Keratinocyte (primary cell): Measurements from ENCODE around the gene TPRG1L. TPM values are rescaled to one million over a fixed set of nuclear protein-coding genes. Genes with fewer than 3 reads are reported as not detected.

Experiments
- DNase-seq: peaks from one replicate; pipeline ENCODE4 v3.0.0-alpha.2; 2011; ENCODE audit warnings: low read depth, missing footprints, low spot score
- FAIRE-seq: peaks from 2 replicates; lab custom pipeline; 2011; peaks lifted over from hg19 to GRCh38; lab: Jason Lieb, UNC
- H2AFZ ChIP-seq: 2 replicates; pipeline ENCODE4 v1.6.0; 2012; ENCODE audit warnings: low read length, control low read depth, inconsistent platforms; ENCODE audit not compliant: control insufficient read depth
- H3K27ac ChIP-seq: 2 replicates; pipeline ENCODE4 v1.5.1; 2011; ENCODE audit warnings: low read length; ENCODE audit not compliant: control insufficient read depth, insufficient read depth
- H3K27me3 ChIP-seq: 3 replicates; pipeline ENCODE4 v1.6.0; 2011; ENCODE audit warnings: low read length; ENCODE audit not compliant: control insufficient read depth, insufficient read depth; ENCODE audit errors: extremely low read depth
- H3K36me3 ChIP-seq, 2 experiments: 2 replicates in 1 of 2; 3 replicates in 1 of 2; pipeline ENCODE4 v1.5.1; 2011; ENCODE audit warnings: low read length in 2 of 2, mild to moderate bottlenecking in 1 of 2; ENCODE audit not compliant: control insufficient read depth in 2 of 2, insufficient read depth in 2 of 2; ENCODE audit errors: extremely low read depth in 1 of 2
- H3K4me1 ChIP-seq: 3 replicates; pipeline ENCODE4 v1.5.1; 2011; ENCODE audit warnings: low read length; ENCODE audit not compliant: control insufficient read depth, insufficient read depth; ENCODE audit errors: extremely low read depth
- H3K4me2 ChIP-seq: 3 replicates; pipeline ENCODE4 v1.6.0; 2011; ENCODE audit warnings: low read depth, low read length; ENCODE audit not compliant: control insufficient read depth, insufficient read depth; ENCODE audit errors: extremely low read depth
- H3K4me3 ChIP-seq, 3 experiments: fragments of 200-600 bp in 1 of 3; sonication (generic) in 1 of 3; 2 replicates in 2 of 3; 3 replicates in 1 of 3; pipeline ENCODE4 v1.5.1; 2011 to 2016; ENCODE audit warnings: low read length in 3 of 3, mild to moderate bottlenecking in 3 of 3, control low read depth in 2 of 3, inconsistent platforms in 1 of 3, low read depth in 1 of 3, mixed read lengths in 1 of 3, mixed run types in 1 of 3, moderate library complexity in 1 of 3; ENCODE audit not compliant: control insufficient read depth in 2 of 3, insufficient read depth in 2 of 3; ENCODE audit errors: extremely low read depth in 1 of 3
- H3K79me2 ChIP-seq: 2 replicates; pipeline ENCODE4 v1.6.0; 2012; ENCODE audit warnings: low read length; ENCODE audit not compliant: control insufficient read depth, insufficient read depth
- H3K9ac ChIP-seq: 3 replicates; pipeline ENCODE4 v1.6.0; 2011; ENCODE audit warnings: low read length; ENCODE audit not compliant: control insufficient read depth, insufficient read depth; ENCODE audit errors: extremely low read depth
- H3K9me1 ChIP-seq: 3 replicates; pipeline ENCODE4 v1.6.0; 2011; ENCODE audit warnings: low read length; ENCODE audit not compliant: control insufficient read depth, insufficient read depth; ENCODE audit errors: extremely low read depth
- H3K9me3 ChIP-seq: 2 replicates; pipeline ENCODE4 v1.5.1; 2012; ENCODE audit warnings: low read depth, low read length; ENCODE audit not compliant: control insufficient read depth
- H4K20me1 ChIP-seq: 3 replicates; pipeline ENCODE4 v1.6.0; 2011; ENCODE audit warnings: low read length; ENCODE audit not compliant: control insufficient read depth, insufficient read depth; ENCODE audit errors: extremely low read depth
- EZH2 ChIP-seq: IDR thresholded peaks from one replicate; pipeline ENCODE4 v1.6.1; 2012; ENCODE audit warnings: inconsistent platforms, mild to moderate bottlenecking, low read length, moderate library complexity
- dilution Hi-C: fragments of 300-500 bp; cut with MboI; formaldehyde crosslinking; loops from one replicate; pipeline ENCODE4 v1.7.0; 2020; ENCODE audit warnings: low sequenced_read_pairs; ENCODE audit not compliant: extremely low pct_ligation_motif_present
- polyA plus RNA-seq, 5 experiments: library from polyadenylated mRNA; depleted of rRNA in 3 of 5; stranded (reverse) in 3 of 5; stranded (forward) in 1 of 5; unstranded in 1 of 5; fragments of >200 nt; gene quantifications; 1 replicate in 1 of 5; 2 replicates in 3 of 5; 3 replicates in 1 of 5; pipeline versions ENCODE4 v1.2.1 to v1.2.3, GENCODE V29; 2011 to 2012; ENCODE audit warnings: missing spikeins in 2 of 5, low read depth in 1 of 5, low replicate concordance in 1 of 5
- TF ChIP-seq, protein P1 (sequence below), 3 experiments: IDR thresholded peaks in 1 of 3; conservative IDR thresholded peaks in 1 of 3; optimal IDR thresholded peaks in 1 of 3; 2 replicates in 2 of 3; 3 replicates in 1 of 3; pipeline versions ENCODE3 to v1.5.1; 2011; ENCODE audit warnings: low read length in 3 of 3, mild to moderate bottlenecking in 3 of 3, moderate library complexity in 2 of 3, control low read depth in 1 of 3, inconsistent platforms in 1 of 3; ENCODE audit not compliant: insufficient read depth in 2 of 3; ENCODE audit errors: extremely low read depth in 1 of 3

Gene TPRG1L
- polyA plus RNA-seq, 1 donor (not counting 4 experiments of a cell fraction or from before 2014, with no cell fraction given) = 57.4 TPM

DNA sequence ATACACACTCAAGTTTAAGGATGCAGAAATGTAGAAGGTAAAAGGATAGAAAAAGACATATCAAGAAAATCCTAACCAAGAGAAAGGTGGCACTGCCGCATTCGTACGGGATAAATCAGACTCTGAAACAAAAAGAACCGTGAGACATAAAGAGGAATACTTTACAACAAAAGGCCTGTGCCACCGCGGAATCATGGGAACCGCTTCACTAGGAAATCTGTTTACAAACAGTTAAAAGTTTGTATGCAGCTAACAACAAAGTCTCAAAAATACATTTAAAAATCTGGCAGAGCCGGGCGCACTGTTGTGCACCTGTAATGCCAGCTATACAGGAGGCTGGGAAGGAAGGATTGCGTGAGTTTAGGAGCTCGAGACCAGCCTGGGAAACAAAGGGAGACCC lies 17.0 kb downstream of the TPRG1L start:
- Histone ChIP-seq H3K79me2 (no peaks in the 10 kb centered on the region), H3K36me3 (peaks cover 13 to 20% of the 10 kb centered on the region in 2 experiments), H3K4me3 (no peak overlapping the region), H3K4me1 (no peaks in the 10 kb centered on the region), H4K20me1 (no peaks in the 10 kb centered on the region), H3K9ac (no peak overlapping the region), H2AFZ (no peak overlapping the region), H3K9me1 (no peaks in the 10 kb centered on the region), H3K9me3 (no peaks in the 10 kb centered on the region), H3K27ac (no peak overlapping the region), H3K27me3 (no peaks in the 10 kb centered on the region), H3K4me2 (no peak overlapping the region)
- DNase-seq (no peak), FAIRE-seq (no peak)
- dilution Hi-C loops = loop anchor here (25.0 kb wide), 1 partner anchor 105 kb away; no protein-coding TSS in a partner anchor
- TF ChIP-seq, protein P1, sequence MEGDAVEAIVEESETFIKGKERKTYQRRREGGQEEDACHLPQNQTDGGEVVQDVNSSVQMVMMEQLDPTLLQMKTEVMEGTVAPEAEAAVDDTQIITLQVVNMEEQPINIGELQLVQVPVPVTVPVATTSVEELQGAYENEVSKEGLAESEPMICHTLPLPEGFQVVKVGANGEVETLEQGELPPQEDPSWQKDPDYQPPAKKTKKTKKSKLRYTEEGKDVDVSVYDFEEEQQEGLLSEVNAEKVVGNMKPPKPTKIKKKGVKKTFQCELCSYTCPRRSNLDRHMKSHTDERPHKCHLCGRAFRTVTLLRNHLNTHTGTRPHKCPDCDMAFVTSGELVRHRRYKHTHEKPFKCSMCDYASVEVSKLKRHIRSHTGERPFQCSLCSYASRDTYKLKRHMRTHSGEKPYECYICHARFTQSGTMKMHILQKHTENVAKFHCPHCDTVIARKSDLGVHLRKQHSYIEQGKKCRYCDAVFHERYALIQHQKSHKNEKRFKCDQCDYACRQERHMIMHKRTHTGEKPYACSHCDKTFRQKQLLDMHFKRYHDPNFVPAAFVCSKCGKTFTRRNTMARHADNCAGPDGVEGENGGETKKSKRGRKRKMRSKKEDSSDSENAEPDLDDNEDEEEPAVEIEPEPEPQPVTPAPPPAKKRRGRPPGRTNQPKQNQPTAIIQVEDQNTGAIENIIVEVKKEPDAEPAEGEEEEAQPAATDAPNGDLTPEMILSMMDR (optimal IDR thresholded peaks at IDR 0.05 in 1 of 3, IDR thresholded peaks at IDR 0.05 in 1 of 3, conservative IDR thresholded peaks at IDR 0.05 in 1 of 3; ENCODE audit: extremely low read depth in 1 of 3, insufficient read depth in 2 of 3, low read length in 3 of 3) = no peak
- no peak for TF ChIP-seq EZH2

DNA sequence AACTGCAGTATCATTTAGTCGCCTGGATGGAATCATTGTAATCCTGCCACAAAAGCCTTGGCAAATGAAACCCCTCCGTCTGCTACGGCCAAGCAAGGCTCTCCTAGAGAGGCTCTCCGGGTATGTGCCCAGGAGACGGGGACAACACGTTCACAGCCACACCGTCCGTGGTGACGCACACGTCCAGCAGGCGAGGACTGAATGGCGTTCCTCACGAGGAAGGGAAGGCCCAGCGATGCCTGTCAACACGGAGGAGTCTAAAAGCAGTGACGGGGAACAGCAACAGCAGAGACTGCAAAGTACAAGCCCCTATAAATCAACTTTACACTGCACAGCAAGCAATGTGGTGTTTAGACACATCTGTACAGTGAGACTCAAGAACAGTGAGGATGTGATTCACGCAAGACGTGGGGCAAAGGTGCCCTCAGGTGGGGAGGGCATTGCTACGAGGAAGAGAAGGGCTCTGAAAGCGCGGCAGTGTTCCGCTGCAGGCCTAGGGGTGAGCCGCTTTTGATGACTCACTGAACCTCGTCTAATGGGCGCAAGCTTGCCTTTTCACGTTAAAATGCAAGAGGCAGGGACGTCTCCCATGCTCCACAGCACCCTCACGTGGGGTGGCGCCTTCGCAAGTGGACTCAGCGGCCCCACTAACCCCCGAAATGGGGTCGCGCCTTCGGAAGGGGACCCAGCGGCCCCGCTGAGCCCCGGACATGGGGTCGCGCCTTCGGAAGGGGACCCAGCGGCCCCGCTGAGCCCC lies 18.3 kb downstream of the TPRG1L start:
- Histone ChIP-seq H3K36me3 (peaks cover 7 to 14% of the 10 kb centered on the region in 2 experiments), H3K9me3 (no peaks in the 10 kb centered on the region), H3K27ac (no peak overlapping the region), H3K9ac (no peak overlapping the region), H3K4me1 (no peaks in the 10 kb centered on the region), H3K4me2 (no peak overlapping the region), H3K27me3 (no peaks in the 10 kb centered on the region), H2AFZ (no peak overlapping the region), H3K9me1 (no peaks in the 10 kb centered on the region), H3K4me3 (no peak overlapping the region), H4K20me1 (no peaks in the 10 kb centered on the region), H3K79me2 (no peaks in the 10 kb centered on the region)
- DNase-seq = no peak
- dilution Hi-C loops = loop anchor here (25.0 kb wide), 1 partner anchor 106 kb away; no protein-coding TSS in a partner anchor
- TF ChIP-seq, protein P1 (optimal IDR thresholded peaks at IDR 0.05 in 1 of 3, IDR thresholded peaks at IDR 0.05 in 1 of 3, conservative IDR thresholded peaks at IDR 0.05 in 1 of 3; ENCODE audit: extremely low read depth in 1 of 3, insufficient read depth in 2 of 3, low read length in 3 of 3) = no peak
- no peak for FAIRE-seq
